ENCODE measurements around the gene CNTN4. TPM values are rescaled to one million over a fixed set of nuclear protein-coding genes. Genes with fewer than 3 reads are reported as not detected.

Gene CNTN4
- total RNA-seq, 1 donor from 2014 or later: not detected

DNA sequence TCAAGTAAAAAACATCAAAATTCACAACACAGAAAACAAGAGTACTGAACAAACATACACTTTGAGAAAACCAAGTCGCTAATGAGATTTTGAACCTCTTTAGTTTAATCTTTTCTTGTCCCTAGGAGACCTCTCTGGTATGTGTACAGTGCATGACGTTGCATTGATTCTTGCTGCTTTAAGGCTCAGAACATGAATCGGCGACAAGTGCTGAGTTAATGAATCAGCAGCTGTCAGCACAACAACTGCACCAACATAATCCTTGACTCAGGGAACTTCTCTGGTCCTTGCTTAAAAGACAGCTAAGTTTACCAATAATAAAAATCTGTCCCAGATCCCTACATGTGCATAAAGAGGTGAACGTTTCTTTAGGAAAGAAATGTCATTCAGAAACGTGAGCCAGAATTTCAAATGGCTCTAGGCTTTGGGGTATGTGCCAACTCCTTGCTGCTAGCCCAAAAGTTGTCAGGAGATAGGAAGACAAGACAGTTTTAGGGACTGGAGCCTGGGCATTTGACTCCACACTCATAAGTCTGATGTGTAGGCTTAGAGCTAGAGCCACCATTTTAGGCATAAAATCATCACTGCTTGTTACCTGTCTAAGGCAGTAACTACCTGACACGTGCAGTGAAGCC lies 924.6 kb downstream of the CNTN4 start:
- Histone ChIP-seq H2AFZ (ENCODE audit: low read depth, low read length) (no peak overlapping the region), H3K36me3 (ENCODE audit: insufficient read depth, low read length) (no peaks in the 10 kb centered on the region), H3K4me2 (ENCODE audit: low read length) (no peak overlapping the region), H3K27ac (ENCODE audit: low read depth, low read length) (no peak overlapping the region), H3K4me1 (ENCODE audit: insufficient read depth, low read length) (no peaks in the 10 kb centered on the region), H3K79me2 (ENCODE audit: insufficient read depth, low read length) (no peaks in the 10 kb centered on the region), H3K4me3 (ENCODE audit: insufficient read depth, low read depth, low read length) (no peak overlapping the region), H3K9ac (ENCODE audit: low read length) (no peak overlapping the region), H3K27me3 (ENCODE audit: insufficient read depth, low read length) (no peaks in the 10 kb centered on the region), H4K20me1 (ENCODE audit: insufficient read depth, low read length) (no peaks in the 10 kb centered on the region), H3K9me3 (ENCODE audit: insufficient read depth, low read depth, low read length) (no peaks in the 10 kb centered on the region)
- FAIRE-seq (no peak), DNase-seq (ENCODE audit: low read depth) (no peak)
- Mint-ChIP-seq H3K9me3 (ENCODE audit: unreplicated experiment) (peaks cover 2% of the 10 kb centered on the region), H3K4me3 (ENCODE audit: unreplicated experiment) (no peak overlapping the region), H3K27me3 (ENCODE audit: low read depth, unreplicated experiment) (no peaks in the 10 kb centered on the region), H3K4me1 (ENCODE audit: low read depth, unreplicated experiment) (no peaks in the 10 kb centered on the region), H3K36me3 (ENCODE audit: low read depth, unreplicated experiment) (no peaks in the 10 kb centered on the region), H3K27ac (ENCODE audit: unreplicated experiment) (no peak overlapping the region)
- TF ChIP-seq EZH2 (IDR thresholded peaks at IDR 0.05; ENCODE audit: insufficient read depth, low read length): no peak
- TF ChIP-seq, protein P1, sequence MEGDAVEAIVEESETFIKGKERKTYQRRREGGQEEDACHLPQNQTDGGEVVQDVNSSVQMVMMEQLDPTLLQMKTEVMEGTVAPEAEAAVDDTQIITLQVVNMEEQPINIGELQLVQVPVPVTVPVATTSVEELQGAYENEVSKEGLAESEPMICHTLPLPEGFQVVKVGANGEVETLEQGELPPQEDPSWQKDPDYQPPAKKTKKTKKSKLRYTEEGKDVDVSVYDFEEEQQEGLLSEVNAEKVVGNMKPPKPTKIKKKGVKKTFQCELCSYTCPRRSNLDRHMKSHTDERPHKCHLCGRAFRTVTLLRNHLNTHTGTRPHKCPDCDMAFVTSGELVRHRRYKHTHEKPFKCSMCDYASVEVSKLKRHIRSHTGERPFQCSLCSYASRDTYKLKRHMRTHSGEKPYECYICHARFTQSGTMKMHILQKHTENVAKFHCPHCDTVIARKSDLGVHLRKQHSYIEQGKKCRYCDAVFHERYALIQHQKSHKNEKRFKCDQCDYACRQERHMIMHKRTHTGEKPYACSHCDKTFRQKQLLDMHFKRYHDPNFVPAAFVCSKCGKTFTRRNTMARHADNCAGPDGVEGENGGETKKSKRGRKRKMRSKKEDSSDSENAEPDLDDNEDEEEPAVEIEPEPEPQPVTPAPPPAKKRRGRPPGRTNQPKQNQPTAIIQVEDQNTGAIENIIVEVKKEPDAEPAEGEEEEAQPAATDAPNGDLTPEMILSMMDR (IDR thresholded peaks at IDR 0.05; ENCODE audit: insufficient read depth, low read depth, low read length): no peak

DNA sequence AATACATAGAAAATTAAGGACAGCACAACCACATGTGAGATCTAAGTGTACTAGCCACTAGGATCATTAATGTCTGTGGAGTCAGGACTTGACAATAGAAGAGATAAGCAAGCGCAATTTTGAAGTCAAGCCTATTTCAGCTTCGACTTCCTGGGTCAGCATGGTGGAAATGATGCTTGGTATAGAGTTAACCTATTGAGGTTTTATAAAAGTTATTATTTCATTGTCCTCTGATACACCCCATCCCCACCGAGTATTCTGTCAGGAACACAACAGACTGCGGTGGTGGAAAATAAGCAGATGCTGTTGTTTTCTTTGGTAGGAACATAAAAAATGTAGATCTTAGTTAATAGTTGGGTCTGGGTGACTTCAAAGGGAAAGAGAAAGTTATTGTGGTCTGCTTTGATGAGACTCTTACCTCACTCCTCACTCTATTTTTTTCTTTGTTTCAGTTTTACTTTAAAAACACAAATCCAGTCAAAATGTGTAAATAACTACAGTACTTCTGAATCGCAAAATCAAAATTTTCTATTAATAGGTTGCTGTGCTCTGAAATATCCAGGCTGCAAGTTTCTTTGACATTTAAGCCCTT lies 929.4 kb downstream of the CNTN4 start:
- Histone ChIP-seq H3K4me2 (ENCODE audit: low read length) (no peak overlapping the region), H2AFZ (ENCODE audit: low read depth, low read length) (no peak overlapping the region), H3K27me3 (ENCODE audit: insufficient read depth, low read length) (no peaks in the 10 kb centered on the region), H3K9ac (ENCODE audit: low read length) (no peak overlapping the region), H4K20me1 (ENCODE audit: insufficient read depth, low read length) (no peaks in the 10 kb centered on the region), H3K36me3 (ENCODE audit: insufficient read depth, low read length) (no peaks in the 10 kb centered on the region), H3K79me2 (ENCODE audit: insufficient read depth, low read length) (no peaks in the 10 kb centered on the region), H3K9me3 (ENCODE audit: insufficient read depth, low read depth, low read length) (no peaks in the 10 kb centered on the region), H3K4me1 (ENCODE audit: insufficient read depth, low read length) (no peaks in the 10 kb centered on the region), H3K4me3 (ENCODE audit: insufficient read depth, low read depth, low read length) (no peak overlapping the region), H3K27ac (ENCODE audit: low read depth, low read length) (no peak overlapping the region)
- DNase-seq (ENCODE audit: low read depth): no peak
- no peaks in the 10 kb centered on the region for H3K4me1 Mint-ChIP-seq (ENCODE audit: low read depth, unreplicated experiment)
- no peak for FAIRE-seq
- no peak overlapping the region for H3K4me3 Mint-ChIP-seq (ENCODE audit: unreplicated experiment)
- H3K27me3 Mint-ChIP-seq (ENCODE audit: low read depth, unreplicated experiment): no peaks in the 10 kb centered on the region
- H3K36me3 Mint-ChIP-seq (ENCODE audit: low read depth, unreplicated experiment): no peaks in the 10 kb centered on the region
- no peak overlapping the region for H3K27ac Mint-ChIP-seq (ENCODE audit: unreplicated experiment)
- peaks cover 9% of the 10 kb centered on the region for H3K9me3 Mint-ChIP-seq (ENCODE audit: unreplicated experiment)
- TF ChIP-seq, protein P1 (IDR thresholded peaks at IDR 0.05; ENCODE audit: insufficient read depth, low read depth, low read length): no peak
- no peak for TF ChIP-seq EZH2 (IDR thresholded peaks at IDR 0.05; ENCODE audit: insufficient read depth, low read length)

DNA sequence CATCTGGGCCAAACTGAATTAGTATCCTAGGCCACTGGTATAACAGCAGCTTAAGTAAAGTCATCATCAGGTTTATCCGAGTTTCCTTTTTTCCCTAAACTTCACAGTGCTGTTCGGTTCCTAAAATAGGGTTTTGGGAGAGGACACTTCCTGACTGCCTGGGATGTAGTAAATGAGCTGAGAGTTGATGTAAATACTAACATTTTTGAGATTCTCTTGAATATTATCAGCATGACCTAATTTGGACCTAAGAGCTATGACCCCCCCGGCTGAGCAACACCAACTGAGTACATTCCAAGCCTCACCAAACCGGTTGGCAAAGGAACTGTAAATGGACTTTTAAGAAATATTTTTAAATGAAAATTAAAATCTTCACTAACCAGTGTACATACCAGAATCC lies 932.7 kb downstream of the CNTN4 start:
- no peaks in the 10 kb centered on the region for H3K36me3 Mint-ChIP-seq (ENCODE audit: low read depth, unreplicated experiment)
- no peaks in the 10 kb centered on the region for H3K9me3 ChIP-seq (ENCODE audit: insufficient read depth, low read depth, low read length)
- no peaks in the 10 kb centered on the region for H3K4me1 Mint-ChIP-seq (ENCODE audit: low read depth, unreplicated experiment)
- no peak overlapping the region for H3K4me3 ChIP-seq (ENCODE audit: insufficient read depth, low read depth, low read length)
- no peak overlapping the region for H2AFZ ChIP-seq (ENCODE audit: low read depth, low read length)
- no peaks in the 10 kb centered on the region for H3K79me2 ChIP-seq (ENCODE audit: insufficient read depth, low read length)
- peaks cover 9% of the 10 kb centered on the region for H3K9me3 Mint-ChIP-seq (ENCODE audit: unreplicated experiment)
- H3K36me3 ChIP-seq (ENCODE audit: insufficient read depth, low read length): no peaks in the 10 kb centered on the region
- no peak overlapping the region for H3K4me3 Mint-ChIP-seq (ENCODE audit: unreplicated experiment)
- TF ChIP-seq EZH2 (IDR thresholded peaks at IDR 0.05; ENCODE audit: insufficient read depth, low read length): no peak
- TF ChIP-seq, protein P1 (IDR thresholded peaks at IDR 0.05; ENCODE audit: insufficient read depth, low read depth, low read length): no peak
- H4K20me1 ChIP-seq (ENCODE audit: insufficient read depth, low read length): no peaks in the 10 kb centered on the region
- H3K9ac ChIP-seq (ENCODE audit: low read length): no peak overlapping the region
- no peaks in the 10 kb centered on the region for H3K27me3 Mint-ChIP-seq (ENCODE audit: low read depth, unreplicated experiment)
- no peaks in the 10 kb centered on the region for H3K27me3 ChIP-seq (ENCODE audit: insufficient read depth, low read length)
- FAIRE-seq (no peak), DNase-seq (ENCODE audit: low read depth) (peak; percentile 2)
- no peak overlapping the region for H3K27ac Mint-ChIP-seq (ENCODE audit: unreplicated experiment)
- no peak overlapping the region for H3K27ac ChIP-seq (ENCODE audit: low read depth, low read length)
- no peak overlapping the region for H3K4me2 ChIP-seq (ENCODE audit: low read length)
- H3K4me1 ChIP-seq (ENCODE audit: insufficient read depth, low read length): no peaks in the 10 kb centered on the region
